DLD1 (cell line): ENCODE measurements around the gene LIX1.

ENCODE experiments used
- in situ Hi-C: cut with HindIII; loops from 2 replicates; pipeline ENCODE4 v1.10.0; 2017; ENCODE audit warnings: low sequenced_read_pairs

The LIX1 gene

DNA sequence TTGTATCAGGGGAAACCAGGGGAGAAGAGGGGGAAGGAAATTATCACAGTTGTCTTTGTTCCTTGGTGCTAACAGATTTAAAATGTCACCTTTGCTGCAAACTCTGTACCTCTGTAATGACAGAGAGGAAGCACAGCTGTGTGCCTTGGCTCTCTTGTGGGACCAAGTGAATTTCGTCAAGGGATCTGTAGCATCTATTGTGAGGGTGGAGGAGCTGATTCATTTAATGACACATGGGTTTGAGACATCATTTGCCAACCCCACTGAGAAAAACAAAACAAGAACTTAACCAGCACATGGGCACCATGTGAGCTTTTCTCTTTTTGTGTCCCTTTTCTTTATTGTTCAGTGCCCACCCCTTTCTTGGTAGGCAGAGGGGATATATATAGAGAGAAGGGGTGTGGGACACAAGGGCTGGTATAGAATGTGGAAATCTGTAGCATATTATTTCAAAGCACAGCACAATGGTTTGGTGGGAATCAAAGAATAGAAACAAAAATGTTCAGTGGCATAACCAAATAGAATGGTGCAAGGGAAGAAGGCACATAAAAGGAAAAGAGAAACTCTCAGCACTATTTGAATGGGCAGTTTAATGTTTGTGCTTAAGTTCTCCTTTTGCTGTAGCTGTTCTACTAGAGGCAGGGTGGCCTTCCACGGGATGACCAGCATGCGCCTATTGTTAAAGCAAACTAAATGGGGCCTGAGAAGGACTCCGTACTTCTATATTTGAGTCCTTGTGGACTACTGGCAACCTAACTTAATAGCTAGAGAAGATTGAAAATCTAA, 63.3 kb downstream of the LIX1 start:
- in situ Hi-C loops = no loop called here

GRCh38 chr5:97077246-97077645, 65.2 kb downstream of the LIX1 start:
- in situ Hi-C loops = no loop called here

- in situ Hi-C loops = no loop called here
Observed at GRCh38 chr5:97076098-97076497, 66.3 kb downstream of the LIX1 start.

- in situ Hi-C loops = no loop called here
Observed at GRCh38 chr5:97075649-97076048, 66.8 kb downstream of the LIX1 start.

- in situ Hi-C loops = no loop called here
Observed at GRCh38 chr5:97074859-97075489, 67.4 kb downstream of the LIX1 start.

GRCh38 chr5:97073420-97073819, 69.0 kb downstream of the LIX1 start:
- in situ Hi-C loops = no loop called here

DNA sequence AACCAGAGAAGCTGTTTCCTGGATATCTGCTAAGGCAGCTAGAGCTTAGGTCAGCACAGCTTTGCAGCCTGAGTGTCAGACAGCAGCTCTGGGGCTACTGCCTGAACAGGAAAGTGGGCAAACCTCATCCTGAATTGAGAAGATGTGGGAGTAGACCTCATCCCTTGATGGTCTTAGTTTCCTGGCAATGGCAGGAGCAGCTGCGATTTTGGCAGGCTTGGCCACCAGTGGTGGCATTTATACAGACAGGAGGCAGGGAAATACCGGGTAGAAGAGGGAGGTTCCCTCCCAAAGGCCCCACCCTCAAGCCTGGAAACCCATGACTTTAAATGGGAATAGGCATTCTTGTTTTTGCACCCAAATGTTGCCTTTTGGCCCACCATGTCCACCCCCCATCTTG, 69.7 kb downstream of the LIX1 start:
- in situ Hi-C loops = no loop called here

DNA sequence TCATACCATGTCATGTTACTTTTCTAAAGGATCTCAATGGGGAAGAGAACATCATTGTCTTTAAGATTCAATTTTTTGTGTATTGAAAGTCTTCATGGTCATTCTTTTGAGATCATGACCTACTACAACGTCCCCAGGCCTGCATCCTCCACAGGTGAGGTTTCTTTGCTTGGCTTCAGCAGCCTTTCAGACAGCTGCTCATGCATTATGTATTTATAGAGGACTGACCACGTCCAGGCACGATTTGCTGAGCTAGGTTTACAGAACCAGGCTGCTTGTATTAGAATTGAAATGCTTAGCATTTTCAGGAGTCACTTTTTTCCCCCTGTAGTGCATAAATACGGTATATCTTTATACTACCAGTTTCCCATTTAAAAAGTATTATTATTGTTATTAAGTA, 70.4 kb downstream of the LIX1 start:
- in situ Hi-C loops = no loop called here

GRCh38 chr5:97071101-97071500, 71.3 kb downstream of the LIX1 start:
- in situ Hi-C loops = no loop called here

DNA sequence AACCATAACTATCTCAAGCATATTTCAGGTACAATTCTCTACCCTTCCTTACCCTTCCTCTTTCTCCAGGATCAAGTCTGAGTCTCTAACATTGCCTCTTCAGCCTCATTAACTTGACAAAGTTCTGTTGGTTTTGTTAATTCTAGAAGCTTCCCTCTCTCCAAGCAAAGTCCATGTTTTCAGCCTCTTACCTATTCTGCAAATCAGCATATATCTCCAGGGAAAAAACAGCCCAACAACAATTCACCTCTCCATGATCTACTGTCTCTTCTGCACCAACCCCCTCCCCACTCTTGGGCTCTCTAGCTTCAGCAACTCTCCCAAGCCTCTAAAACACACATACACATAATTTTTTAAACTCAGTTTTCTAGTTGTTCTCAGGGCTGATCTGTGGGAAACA, 72.2 kb downstream of the LIX1 start:
- in situ Hi-C loops = no loop called here

DNA sequence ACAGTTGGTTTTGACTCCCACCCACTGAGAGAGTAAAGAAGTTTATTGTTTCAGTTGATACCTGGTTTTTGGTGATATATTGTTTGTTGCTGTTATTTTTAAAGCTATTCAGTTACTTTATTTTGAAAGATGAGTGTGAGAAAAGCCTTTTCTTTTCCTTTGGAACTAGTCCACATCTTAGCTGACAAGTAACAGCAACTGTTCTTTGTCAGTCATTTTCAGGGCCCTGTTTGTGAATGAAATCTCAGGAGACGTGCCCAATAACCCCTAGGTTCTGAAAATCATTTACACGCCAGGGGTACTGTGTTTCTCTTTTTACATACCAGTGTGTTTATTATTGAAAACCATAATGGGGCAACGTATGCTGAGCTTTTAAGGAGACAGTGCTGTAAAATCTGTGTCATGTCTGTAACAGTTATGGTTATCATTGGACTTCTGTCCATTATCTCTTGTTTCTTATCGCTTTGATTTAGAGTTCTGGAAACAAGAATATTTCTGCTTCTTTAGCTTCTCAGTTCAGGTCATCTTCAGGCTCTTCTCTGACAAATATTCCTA, 75.0 kb downstream of the LIX1 start:
- in situ Hi-C loops = no loop called here

GRCh38 chr5:97065475-97065874, 76.9 kb downstream of the LIX1 start:
- in situ Hi-C loops = no loop called here

DNA sequence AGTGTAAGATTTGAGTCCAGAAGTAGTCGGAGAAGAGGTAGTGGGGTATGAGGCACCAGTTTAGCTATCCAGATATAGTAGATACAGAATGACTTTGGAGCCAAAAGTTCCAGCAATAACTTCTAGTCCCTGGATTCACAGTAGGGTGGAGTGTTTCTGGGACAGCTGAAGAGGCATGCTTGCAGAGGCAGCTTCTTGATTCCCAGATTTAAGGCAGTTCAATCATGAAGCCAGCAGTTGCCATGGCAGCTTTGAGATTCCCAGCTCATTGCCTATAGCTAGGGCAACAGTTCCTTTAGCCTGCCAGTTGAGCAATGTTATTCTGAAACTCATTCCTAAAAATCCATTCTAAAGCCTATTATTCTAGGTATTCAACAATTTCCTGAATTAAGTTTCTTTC, 79.2 kb downstream of the LIX1 start:
- in situ Hi-C loops = no loop called here

- in situ Hi-C loops = no loop called here
Observed at GRCh38 chr5:97062046-97062445, 80.4 kb downstream of the LIX1 start.

DNA sequence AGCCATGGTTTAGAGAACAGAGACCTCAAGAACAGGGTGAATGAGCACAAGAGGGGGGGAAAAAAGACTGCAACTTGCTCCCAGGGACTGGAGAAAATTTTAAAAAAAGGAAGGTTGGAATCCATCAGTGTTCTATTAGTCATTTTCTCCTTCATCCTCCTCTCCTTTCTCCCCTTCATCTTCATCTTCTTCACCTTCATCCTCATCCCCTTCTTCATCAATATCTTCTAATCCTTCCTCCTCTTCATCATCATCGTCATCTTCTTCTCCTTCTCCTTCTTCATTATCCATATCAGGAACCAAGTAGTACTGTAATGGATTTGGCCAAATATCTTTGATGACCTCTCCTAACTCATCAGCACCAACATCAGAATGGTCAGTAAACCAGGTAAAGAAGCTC, 86.1 kb downstream of the LIX1 start:
- in situ Hi-C loops = no loop called here

GRCh38 chr5:97049175-97049574, 93.2 kb downstream of the LIX1 start:
- in situ Hi-C loops = no loop called here

GRCh38 chr5:97047076-97047475, 95.3 kb downstream of the LIX1 start:
- in situ Hi-C loops = no loop called here

DNA sequence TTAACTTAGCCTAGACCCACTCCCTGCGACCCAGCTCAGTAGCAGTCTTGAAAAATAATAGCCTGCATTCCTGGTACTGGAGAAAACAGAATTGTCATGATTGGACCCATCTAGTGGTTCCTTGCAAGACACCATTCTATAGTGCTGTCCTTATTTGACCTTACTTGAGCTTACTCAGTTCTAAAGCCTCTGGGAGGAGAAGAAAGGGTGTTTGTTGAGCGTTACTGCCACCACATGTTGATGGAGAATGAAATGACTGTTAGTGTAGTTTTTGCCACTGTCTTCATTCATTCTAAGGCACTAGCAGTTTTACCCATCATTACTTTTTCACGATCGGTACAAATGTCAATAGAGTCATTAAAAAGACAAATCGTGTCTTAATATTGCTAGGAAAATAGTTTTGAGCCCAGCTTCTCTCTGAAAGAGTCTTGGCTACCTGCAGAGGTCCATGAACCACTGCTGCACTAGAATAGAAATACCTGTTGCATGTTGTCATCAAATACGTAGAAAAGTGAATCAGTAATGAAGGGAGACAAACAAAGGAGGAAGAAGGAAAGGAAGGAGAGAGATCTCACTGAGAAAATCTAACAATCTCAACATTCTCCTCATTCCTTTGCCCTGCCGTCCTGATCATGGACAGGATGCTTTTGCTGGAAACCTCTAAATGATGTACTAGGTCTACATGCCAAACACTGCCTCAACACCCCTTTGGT, 96.0 kb downstream of the LIX1 start:
- in situ Hi-C loops = no loop called here

DNA sequence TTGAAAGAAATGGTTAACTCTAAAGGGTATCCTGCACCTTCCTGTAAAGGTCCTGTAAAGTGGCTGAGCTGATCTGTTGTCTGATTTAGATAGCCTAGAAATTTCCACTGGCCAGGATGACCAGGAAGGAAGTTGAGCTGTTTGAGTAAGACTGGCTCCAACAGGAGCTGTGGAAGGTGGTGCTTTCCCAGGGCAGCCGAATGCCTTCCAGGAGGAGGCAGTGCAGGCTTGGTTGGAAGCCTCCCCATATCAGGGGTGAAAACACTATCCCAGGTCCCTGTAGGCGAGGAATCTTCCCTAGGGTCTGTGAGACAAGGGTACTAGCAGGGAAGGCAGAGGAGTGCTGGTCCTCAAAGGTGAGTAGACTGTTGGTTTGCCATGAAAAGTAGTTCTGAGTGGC, 98.4 kb downstream of the LIX1 start:
- in situ Hi-C loops = no loop called here

- in situ Hi-C loops = no loop called here
Observed at GRCh38 chr5:97043511-97043910, 98.9 kb downstream of the LIX1 start.

- in situ Hi-C loops = no loop called here
Observed at GRCh38 chr5:97042996-97043395, 99.4 kb downstream of the LIX1 start.
